Hepatocyte (in vitro differentiated cells): ENCODE data around the gene FSD1.

Experiments used
- CTCF ChIP-seq: fragments of 200-600 bp; sonication (generic); IDR thresholded peaks from 2 replicates; pipeline ENCODE4 v1.5.1; 2016; ENCODE audit warnings: antibody characterized with exemption, mild to moderate bottlenecking; ENCODE audit not compliant: poor library complexity
- EZH2 ChIP-seq: fragments of 200-600 bp; sonication (generic); IDR thresholded peaks from 2 replicates; pipeline ENCODE4 v1.6.1; 2016; ENCODE audit warnings: antibody characterized with exemption, mild to moderate bottlenecking, borderline replicate concordance
- EZH2phosphoT487 ChIP-seq: fragments of 200-600 bp; sonication (generic); IDR thresholded peaks from one replicate; pipeline ENCODE4 v1.6.1; 2018; ENCODE audit warnings: antibody characterized with exemption, mild to moderate bottlenecking, low read depth, moderate library complexity; ENCODE audit not compliant: unreplicated experiment, severe bottlenecking

- TF ChIP-seq EZH2 (no peak), CTCF (no peak), EZH2phosphoT487 (no peak)
Observed at GRCh38 chr19:4350726-4351125, 46.3 kb downstream of the FSD1 start.
